Measurements from ENCODE around the gene CCT8L2. TPM values are rescaled to one million over a fixed set of nuclear protein-coding genes. Genes with fewer than 3 reads are reported as not detected.
"Not testable (repeated sequence)": the region's sequence is repeated elsewhere in the genome, so short reads cannot be mapped to it uniquely, and the experiment has no call there.

The CCT8L2 gene, protein sequence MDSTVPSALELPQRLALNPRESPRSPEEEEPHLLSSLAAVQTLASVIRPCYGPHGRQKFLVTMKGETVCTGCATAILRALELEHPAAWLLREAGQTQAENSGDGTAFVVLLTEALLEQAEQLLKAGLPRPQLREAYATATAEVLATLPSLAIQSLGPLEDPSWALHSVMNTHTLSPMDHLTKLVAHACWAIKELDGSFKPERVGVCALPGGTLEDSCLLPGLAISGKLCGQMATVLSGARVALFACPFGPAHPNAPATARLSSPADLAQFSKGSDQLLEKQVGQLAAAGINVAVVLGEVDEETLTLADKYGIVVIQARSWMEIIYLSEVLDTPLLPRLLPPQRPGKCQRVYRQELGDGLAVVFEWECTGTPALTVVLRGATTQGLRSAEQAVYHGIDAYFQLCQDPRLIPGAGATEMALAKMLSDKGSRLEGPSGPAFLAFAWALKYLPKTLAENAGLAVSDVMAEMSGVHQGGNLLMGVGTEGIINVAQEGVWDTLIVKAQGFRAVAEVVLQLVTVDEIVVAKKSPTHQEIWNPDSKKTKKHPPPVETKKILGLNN
- not detected for total RNA-seq
- long read RNA-seq = 0 reads

DNA sequence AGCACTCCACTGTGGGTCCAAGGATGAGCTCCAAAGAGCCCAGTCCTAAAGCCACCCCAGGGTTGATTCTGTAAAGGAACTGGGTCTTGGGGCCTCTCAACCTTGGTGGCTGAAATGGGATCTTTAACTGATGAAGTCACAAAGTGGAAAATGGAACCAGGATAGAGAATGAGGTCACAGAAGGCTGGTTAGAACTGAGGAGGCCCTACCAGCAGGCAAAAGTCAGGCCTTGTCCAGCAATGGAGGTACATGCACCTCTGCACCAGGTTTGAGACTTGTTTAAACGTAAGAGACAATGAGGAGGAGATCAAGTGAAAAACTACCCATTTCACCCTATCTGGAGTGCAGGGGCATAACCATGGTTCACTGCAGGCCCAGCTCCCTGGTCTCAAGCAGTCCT is at the start of gene CCT8L2:
CCT8L2 (minus strand) TSS at position 101 of the 400 bp plus-strand sequence. CDS start 260 bp downstream, outside the sequence.
- DNase-seq; H3K4me3 ChIP-seq; H3K36me3 ChIP-seq; H3K27ac ChIP-seq (replicated peaks); H3K9me3 ChIP-seq (replicated peaks); H3K4me1 ChIP-seq; intact Hi-C loops (cut with micrococcal nuclease): not testable (repeated sequence)
- H3K27me3 ChIP-seq (ENCODE audit: low read depth) = peaks cover 31% of the 10 kb centered on the region

- DNase-seq; intact Hi-C loops (cut with micrococcal nuclease); H3K27ac ChIP-seq (replicated peaks); H3K27me3 ChIP-seq (ENCODE audit: low read depth); H3K4me1 ChIP-seq; H3K4me3 ChIP-seq; H3K36me3 ChIP-seq; H3K9me3 ChIP-seq (replicated peaks): not testable (repeated sequence)
These were observed 42.8 kb upstream of the CCT8L2 start for GRCh38 chr22:16635442-16635841.

- intact Hi-C loops (cut with micrococcal nuclease) = not testable (repeated sequence)
These were observed 41.5 kb upstream of the CCT8L2 start for GRCh38 chr22:16634092-16634491.

GRCh38 chr22:16628476-16628875 is 35.9 kb upstream of the CCT8L2 start:
- H3K27me3 ChIP-seq (ENCODE audit: low read depth); DNase-seq; H3K9me3 ChIP-seq (replicated peaks); H3K4me1 ChIP-seq; H3K4me3 ChIP-seq; intact Hi-C loops (cut with micrococcal nuclease); H3K27ac ChIP-seq (replicated peaks); H3K36me3 ChIP-seq: not testable (repeated sequence)

More at GRCh38 chr22:16634092-16634491, 41.5 kb upstream of the CCT8L2 start:
- H3K4me3 ChIP-seq; H3K27ac ChIP-seq (replicated peaks); H3K36me3 ChIP-seq; H3K9me3 ChIP-seq (replicated peaks); DNase-seq; H3K4me1 ChIP-seq; H3K27me3 ChIP-seq (ENCODE audit: low read depth): not testable (repeated sequence)

GRCh38 chr22:16625018-16625417 is 32.4 kb upstream of the CCT8L2 start:
- DNase-seq; H3K27me3 ChIP-seq (ENCODE audit: low read depth); H3K27ac ChIP-seq (replicated peaks); H3K4me3 ChIP-seq; H3K9me3 ChIP-seq (replicated peaks); intact Hi-C loops (cut with micrococcal nuclease); H3K36me3 ChIP-seq; H3K4me1 ChIP-seq: not testable (repeated sequence)

- intact Hi-C loops (cut with micrococcal nuclease) = not testable (repeated sequence)
These were observed 31.0 kb upstream of the CCT8L2 start for GRCh38 chr22:16623595-16623994.

GRCh38 chr22:16617516-16617915 is 24.9 kb upstream of the CCT8L2 start:
- H3K36me3 ChIP-seq; H3K27me3 ChIP-seq (ENCODE audit: low read depth); DNase-seq; H3K4me1 ChIP-seq; H3K27ac ChIP-seq (replicated peaks); H3K4me3 ChIP-seq; intact Hi-C loops (cut with micrococcal nuclease); H3K9me3 ChIP-seq (replicated peaks): not testable (repeated sequence)

More at GRCh38 chr22:16623595-16623994, 31.0 kb upstream of the CCT8L2 start:
- H3K36me3 ChIP-seq; H3K4me3 ChIP-seq; H3K9me3 ChIP-seq (replicated peaks); H3K4me1 ChIP-seq; H3K27ac ChIP-seq (replicated peaks); H3K27me3 ChIP-seq (ENCODE audit: low read depth); DNase-seq: not testable (repeated sequence)

DNA sequence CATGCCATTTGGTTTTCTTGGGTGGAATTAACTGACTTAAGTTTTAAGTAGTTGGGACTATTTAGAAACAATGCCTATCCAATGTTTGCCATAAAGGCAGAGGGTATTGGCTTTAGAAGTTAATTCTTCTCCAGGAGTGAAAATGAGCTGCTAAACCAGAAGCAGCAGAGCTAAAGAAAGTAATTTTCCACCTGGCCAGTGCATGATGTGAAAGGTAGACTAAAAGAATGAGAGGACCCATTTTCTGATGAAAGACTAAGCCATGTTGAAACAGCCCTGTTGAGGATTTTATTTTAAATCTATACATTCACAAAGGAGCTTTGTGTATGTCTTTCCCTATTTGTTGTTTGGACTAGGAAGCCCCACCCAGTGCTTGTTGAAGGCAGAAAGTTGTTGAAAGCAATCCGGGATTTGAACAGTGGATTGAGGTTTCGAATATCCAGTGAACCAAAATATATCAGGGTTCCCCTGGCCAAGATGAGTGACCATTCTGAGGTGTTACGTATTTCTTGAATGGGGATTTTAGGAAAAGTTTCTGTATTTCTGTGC is 23.9 kb upstream of the CCT8L2 start:
- intact Hi-C loops (cut with micrococcal nuclease); H3K27ac ChIP-seq (replicated peaks); DNase-seq; H3K4me1 ChIP-seq; H3K36me3 ChIP-seq; H3K9me3 ChIP-seq (replicated peaks); H3K4me3 ChIP-seq: not testable (repeated sequence)
- H3K27me3 ChIP-seq (ENCODE audit: low read depth) = peaks cover 16% of the 10 kb centered on the region

DNA sequence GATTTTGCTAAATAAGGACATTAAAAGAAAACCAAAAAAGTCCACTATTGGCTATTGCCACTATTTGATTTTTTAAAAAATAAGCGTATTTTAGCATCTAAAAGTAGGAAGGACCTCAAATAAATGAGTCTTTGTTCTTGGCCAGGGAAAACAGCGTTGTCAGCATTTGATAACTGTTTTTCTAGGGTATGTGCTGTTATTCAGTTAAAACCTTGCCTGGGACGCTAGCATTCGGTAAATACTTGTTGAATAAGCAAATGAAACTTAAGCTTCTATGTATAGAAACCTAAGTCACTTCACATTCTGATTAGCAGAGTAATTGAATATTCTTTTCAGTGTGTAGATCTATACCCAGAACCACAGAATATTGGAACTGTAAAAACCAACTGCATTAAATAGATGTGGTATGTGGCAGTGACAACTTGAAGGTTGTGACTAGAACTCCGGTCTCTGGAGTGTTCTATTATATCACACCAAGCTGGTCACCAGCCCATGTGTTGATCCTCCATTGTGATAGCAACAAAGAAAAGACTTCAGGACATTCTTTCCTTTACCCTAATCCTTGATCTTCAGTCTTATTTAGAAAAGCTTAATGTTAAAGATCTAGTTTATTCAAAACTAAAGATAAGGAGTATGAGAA is 23.1 kb upstream of the CCT8L2 start:
- H3K27me3 ChIP-seq (ENCODE audit: low read depth) = peaks cover 22% of the 10 kb centered on the region
- H3K27ac ChIP-seq (replicated peaks); intact Hi-C loops (cut with micrococcal nuclease); DNase-seq; H3K9me3 ChIP-seq (replicated peaks); H3K36me3 ChIP-seq; H3K4me1 ChIP-seq; H3K4me3 ChIP-seq: not testable (repeated sequence)
